Prostate gland (tissue), 2 donors: ENCODE results near the gene SMG6.

Experiments used
- CTCF ChIP-seq, 4 experiments: fragments of 200-600 bp in 2 of 4; fragments of 450-650 bp in 2 of 4; sonication (generic) in 2 of 4; IDR thresholded peaks; 1 replicate in 3 of 4; 2 replicates in 1 of 4; pipeline ENCODE4 v1.5.1; 2016 to 2019; ENCODE audit warnings: antibody characterized with exemption in 4 of 4, mild to moderate bottlenecking in 2 of 4, moderate library complexity in 2 of 4
- POLR2A ChIP-seq: fragments of 450-650 bp; IDR thresholded peaks from one replicate; pipeline ENCODE4 v1.6.1; 2016; ENCODE audit warnings: antibody characterized with exemption, mild to moderate bottlenecking
- POLR2AphosphoS5 ChIP-seq: sonication (generic); formaldehyde crosslinking; IDR thresholded peaks from one replicate; pipeline ENCODE4 v1.6.1; 2017; ENCODE audit warnings: antibody characterized with exemption

GRCh38 chr17:2016494-2016893, 287.1 kb downstream of the SMG6 start:
- no peak for TF ChIP-seq CTCF (IDR thresholded peaks at IDR 0.05)
- no peak for TF ChIP-seq POLR2A
- no peak for TF ChIP-seq POLR2AphosphoS5
